HEK293 (cell line): ENCODE measurements around the gene CHAC1.
A peak's percentile ranks its signal among the peaks of the same experiment; 100 is the strongest.

Source experiments
- CTCF ChIA-PET: fragments of 350-600 bp; formaldehyde crosslinking; extraction: SDS; loops from one replicate; lab custom pipeline; 2021; ENCODE audit warnings: antibody characterized with exemption; lab: Yijun Ruan, JAX
- POLR2A ChIA-PET: fragments of 300-600 bp; formaldehyde crosslinking; extraction: SDS; loops from one replicate; lab custom pipeline; 2020; ENCODE audit warnings: antibody characterized with exemption, inconsistent platforms; lab: Yijun Ruan, JAX
- H3K27ac ChIP-seq: fragments of 200-500 bp; sonication (Bioruptor generic); 2 replicates; pipeline ENCODE4 v1.5.1; 2014; ENCODE audit warnings: low read depth, low read length, control low read depth, inconsistent platforms; ENCODE audit errors: extremely low read depth
- H3K36me3 ChIP-seq, 2 experiments: fragments of 200-500 bp in 1 of 2; sonication (Bioruptor generic) in 1 of 2; 1 replicate in 1 of 2; 2 replicates in 1 of 2; pipeline ENCODE4 v1.5.1; 2014 to 2017; ENCODE audit warnings: inconsistent platforms in 2 of 2, low read length in 2 of 2; ENCODE audit not compliant: control insufficient read depth in 2 of 2, insufficient read depth in 1 of 2
- H3K4me1 ChIP-seq: fragments of 200-500 bp; sonication (Bioruptor generic); 2 replicates; pipeline ENCODE4 v1.5.1; 2014; ENCODE audit warnings: mild to moderate bottlenecking, low read length, inconsistent platforms; ENCODE audit not compliant: control insufficient read depth, insufficient read depth
- H3K4me3 ChIP-seq: 2 replicates; pipeline ENCODE4 v1.5.1; 2011; ENCODE audit warnings: low read depth, mild to moderate bottlenecking, control low read depth, low read length, moderate library complexity
- H3K9me3 ChIP-seq: fragments of 200-500 bp; sonication (Bioruptor generic); 2 replicates; pipeline ENCODE4 v1.5.1; 2014; ENCODE audit warnings: low read depth, low read length, inconsistent platforms; ENCODE audit not compliant: control insufficient read depth, insufficient read depth
- BCL11A ChIP-seq: fragments of 450-650 bp; formaldehyde crosslinking; IDR thresholded peaks from 2 replicates; pipeline ENCODE4 v1.5.1; 2016; ENCODE audit warnings: low read depth, missing biosample characterization, missing genetic modification characterization
- GLIS1 ChIP-seq: fragments of 450-650 bp; formaldehyde crosslinking; IDR thresholded peaks from 2 replicates; pipeline ENCODE4 v1.5.1; 2016; ENCODE audit warnings: missing biosample characterization, missing genetic modification characterization
- HOXC10 ChIP-seq: sonication (generic); formaldehyde crosslinking; IDR thresholded peaks from 2 replicates; pipeline ENCODE4 v1.8.1; 2023; ENCODE audit warnings: mild to moderate bottlenecking, missing genetic modification reagents
- YY2 ChIP-seq: fragments of 450-650 bp; formaldehyde crosslinking; IDR thresholded peaks from 2 replicates; pipeline ENCODE4 v1.5.1; 2016; ENCODE audit warnings: missing biosample characterization, missing genetic modification characterization
- ZFP3 ChIP-seq: fragments of 450-650 bp; formaldehyde crosslinking; IDR thresholded peaks from 2 replicates; pipeline ENCODE4 v1.5.1; 2016; ENCODE audit warnings: low read depth, missing biosample characterization, missing genetic modification characterization
- ZNF138 ChIP-seq: fragments of 450-650 bp; formaldehyde crosslinking; IDR thresholded peaks from 2 replicates; pipeline ENCODE4 v1.5.1; 2016; ENCODE audit warnings: missing biosample characterization, missing genetic modification characterization, borderline replicate concordance
- ZNF248 ChIP-seq: fragments of 450-650 bp; formaldehyde crosslinking; IDR thresholded peaks from 2 replicates; pipeline ENCODE4 v1.5.1; 2017; ENCODE audit warnings: missing biosample characterization, missing genetic modification characterization
- ZNF324 ChIP-seq: fragments of 450-650 bp; formaldehyde crosslinking; IDR thresholded peaks from 2 replicates; pipeline ENCODE4 v1.5.1; 2016; ENCODE audit warnings: missing biosample characterization, missing genetic modification characterization
- ZNF366 ChIP-seq: fragments of 450-650 bp; formaldehyde crosslinking; conservative IDR thresholded peaks from 2 replicates; pipeline ENCODE4 v1.5.1; 2016; ENCODE audit warnings: missing biosample characterization, missing genetic modification characterization
- ZNF426 ChIP-seq: fragments of 450-650 bp; formaldehyde crosslinking; IDR thresholded peaks from 2 replicates; pipeline ENCODE4 v1.5.1; 2017; ENCODE audit warnings: missing biosample characterization, missing genetic modification characterization, mild to moderate bottlenecking, inconsistent platforms, moderate library complexity
- ZNF530 ChIP-seq: fragments of 450-650 bp; formaldehyde crosslinking; IDR thresholded peaks from 2 replicates; pipeline ENCODE4 v1.5.1; 2016; ENCODE audit warnings: low read depth, missing biosample characterization, missing genetic modification characterization
- ZNF571 ChIP-seq: fragments of 450-650 bp; formaldehyde crosslinking; IDR thresholded peaks from 2 replicates; pipeline ENCODE4 v1.5.0; 2017; ENCODE audit warnings: missing biosample characterization, missing genetic modification characterization
- ZNF654 ChIP-seq: fragments of 450-650 bp; formaldehyde crosslinking; IDR thresholded peaks from 2 replicates; pipeline ENCODE4 v1.5.1; 2016; ENCODE audit warnings: low read depth, missing biosample characterization, missing genetic modification characterization
- TF ChIP-seq, protein P1 (sequence below): fragments of 450-650 bp; IDR thresholded peaks from 2 replicates; pipeline ENCODE4 v1.5.1; 2018; ENCODE audit warnings: missing biosample characterization, mild to moderate bottlenecking, missing genetic modification characterization
- TF ChIP-seq, protein P2 (sequence below): fragments of 450-650 bp; formaldehyde crosslinking; IDR thresholded peaks from 2 replicates; pipeline ENCODE4 v1.5.1; 2016; ENCODE audit warnings: missing biosample characterization, missing genetic modification characterization
- TF ChIP-seq, protein P3 (sequence below): fragments of 450-650 bp; formaldehyde crosslinking; IDR thresholded peaks from 2 replicates; pipeline ENCODE4 v1.5.1; 2017; ENCODE audit warnings: missing biosample characterization, missing genetic modification characterization
- TF ChIP-seq, protein P4 (sequence below): fragments of 450-650 bp; formaldehyde crosslinking; IDR thresholded peaks from 2 replicates; pipeline ENCODE4 v1.5.1; 2016; ENCODE audit warnings: missing biosample characterization, missing genetic modification characterization
- TF ChIP-seq, protein P5 (sequence below): fragments of 450-650 bp; formaldehyde crosslinking; IDR thresholded peaks from 2 replicates; pipeline ENCODE4 v1.5.1; 2016; ENCODE audit warnings: missing biosample characterization, missing genetic modification characterization
- TF ChIP-seq, protein P6 (sequence below): fragments of 450-650 bp; formaldehyde crosslinking; IDR thresholded peaks from 2 replicates; pipeline ENCODE4 v1.5.1; 2016; ENCODE audit warnings: missing biosample characterization, missing genetic modification characterization

Gene CHAC1

DNA sequence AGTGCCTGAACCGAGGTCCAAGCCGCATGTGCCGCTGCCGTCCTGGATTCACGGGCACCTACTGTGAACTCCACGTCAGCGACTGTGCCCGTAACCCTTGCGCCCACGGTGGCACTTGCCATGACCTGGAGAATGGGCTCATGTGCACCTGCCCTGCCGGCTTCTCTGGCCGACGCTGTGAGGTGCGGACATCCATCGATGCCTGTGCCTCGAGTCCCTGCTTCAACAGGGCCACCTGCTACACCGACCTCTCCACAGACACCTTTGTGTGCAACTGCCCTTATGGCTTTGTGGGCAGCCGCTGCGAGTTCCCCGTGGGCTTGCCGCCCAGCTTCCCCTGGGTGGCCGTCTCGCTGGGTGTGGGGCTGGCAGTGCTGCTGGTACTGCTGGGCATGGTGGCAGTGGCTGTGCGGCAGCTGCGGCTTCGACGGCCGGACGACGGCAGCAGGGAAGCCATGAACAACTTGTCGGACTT, 17.0 kb upstream of the CHAC1 start:
- H3K36me3 ChIP-seq, result peaks cover 0 to 3% of the 10 kb centered on the region in 2 experiments; a peak in 1 of 3 replicates
- ChIA-PET POLR2A (no interaction called here), CTCF (no interaction called here)
- no peak overlapping the region for H3K4me3 ChIP-seq
- no peak overlapping the region for H3K27ac ChIP-seq
- peaks cover 2% of the 10 kb centered on the region; the same call in 1 of the 2 replicates for H3K4me1 ChIP-seq
- no peaks in the 10 kb centered on the region for H3K9me3 ChIP-seq
- no peak for TF ChIP-seq BCL11A (tag by site-specific recombination)
- TF ChIP-seq HOXC10 (CRISPR knock-in tag), result no peak
- TF ChIP-seq ZNF324 (tag by site-specific recombination), result no peak
- no peak for TF ChIP-seq YY2 (tag by site-specific recombination)

DNA sequence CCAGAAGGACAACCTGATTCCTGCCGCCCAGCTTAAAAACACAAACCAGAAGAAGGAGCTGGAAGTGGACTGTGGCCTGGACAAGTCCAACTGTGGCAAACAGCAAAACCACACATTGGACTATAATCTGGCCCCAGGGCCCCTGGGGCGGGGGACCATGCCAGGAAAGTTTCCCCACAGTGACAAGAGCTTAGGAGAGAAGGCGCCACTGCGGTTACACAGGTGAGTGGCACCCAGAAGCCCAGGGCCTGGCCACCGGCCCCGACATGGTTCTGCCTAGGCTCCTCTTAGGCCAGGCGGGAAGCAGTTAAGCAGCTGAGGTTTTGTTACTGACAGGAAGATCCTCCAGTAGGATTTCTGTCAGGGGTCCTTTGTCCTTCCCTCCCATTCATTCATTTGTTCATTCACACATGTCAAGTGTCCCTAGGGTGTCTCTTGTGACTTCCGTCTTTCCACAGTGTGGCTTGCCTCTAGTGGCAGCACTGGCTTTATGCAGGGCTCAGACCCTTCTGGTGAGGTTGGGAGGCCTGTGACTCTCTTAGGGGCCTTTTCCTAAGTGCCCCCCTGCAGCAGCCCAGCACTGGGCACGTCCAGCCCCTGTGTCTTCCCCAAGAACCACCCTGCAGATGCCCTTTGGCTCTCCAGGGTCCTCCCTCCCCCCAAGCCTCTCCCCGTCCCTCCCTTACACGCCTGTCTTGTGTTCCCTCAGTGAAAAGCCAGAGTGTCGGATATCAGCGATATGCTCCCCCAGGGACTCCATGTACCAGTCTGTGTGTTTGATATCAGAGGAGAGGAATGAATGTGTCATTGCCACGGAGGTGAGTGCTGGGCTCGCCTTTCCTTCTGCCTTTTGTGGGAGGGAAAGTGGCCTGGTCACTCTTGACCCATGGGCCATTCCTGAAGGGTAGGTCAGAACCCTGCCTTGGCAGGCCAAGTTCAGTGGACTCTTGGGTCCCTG, 16.3 kb upstream of the CHAC1 start:
- ChIA-PET CTCF (no interaction called here), POLR2A (no interaction called here)
- H3K9me3 ChIP-seq, result no peaks in the 10 kb centered on the region
- H3K36me3 ChIP-seq, result peaks cover 0 to 3% of the 10 kb centered on the region in 2 experiments; a peak in 1 of 3 replicates
- TF ChIP-seq ZNF138 (tag by site-specific recombination), result no peak
- TF ChIP-seq ZFP3, result no peak
- no peak for TF ChIP-seq ZNF654 (tag by site-specific recombination)
- TF ChIP-seq, protein P1, sequence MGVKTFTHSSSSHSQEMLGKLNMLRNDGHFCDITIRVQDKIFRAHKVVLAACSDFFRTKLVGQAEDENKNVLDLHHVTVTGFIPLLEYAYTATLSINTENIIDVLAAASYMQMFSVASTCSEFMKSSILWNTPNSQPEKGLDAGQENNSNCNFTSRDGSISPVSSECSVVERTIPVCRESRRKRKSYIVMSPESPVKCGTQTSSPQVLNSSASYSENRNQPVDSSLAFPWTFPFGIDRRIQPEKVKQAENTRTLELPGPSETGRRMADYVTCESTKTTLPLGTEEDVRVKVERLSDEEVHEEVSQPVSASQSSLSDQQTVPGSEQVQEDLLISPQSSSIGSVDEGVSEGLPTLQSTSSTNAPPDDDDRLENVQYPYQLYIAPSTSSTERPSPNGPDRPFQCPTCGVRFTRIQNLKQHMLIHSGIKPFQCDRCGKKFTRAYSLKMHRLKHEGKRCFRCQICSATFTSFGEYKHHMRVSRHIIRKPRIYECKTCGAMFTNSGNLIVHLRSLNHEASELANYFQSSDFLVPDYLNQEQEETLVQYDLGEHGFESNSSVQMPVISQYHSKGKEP, result no peak
- TF ChIP-seq ZNF530, result no peak
- TF ChIP-seq ZNF366 (tag by site-specific recombination), result no peak
- TF ChIP-seq ZNF248 (tag by site-specific recombination), result no peak
- TF ChIP-seq, protein P2, sequence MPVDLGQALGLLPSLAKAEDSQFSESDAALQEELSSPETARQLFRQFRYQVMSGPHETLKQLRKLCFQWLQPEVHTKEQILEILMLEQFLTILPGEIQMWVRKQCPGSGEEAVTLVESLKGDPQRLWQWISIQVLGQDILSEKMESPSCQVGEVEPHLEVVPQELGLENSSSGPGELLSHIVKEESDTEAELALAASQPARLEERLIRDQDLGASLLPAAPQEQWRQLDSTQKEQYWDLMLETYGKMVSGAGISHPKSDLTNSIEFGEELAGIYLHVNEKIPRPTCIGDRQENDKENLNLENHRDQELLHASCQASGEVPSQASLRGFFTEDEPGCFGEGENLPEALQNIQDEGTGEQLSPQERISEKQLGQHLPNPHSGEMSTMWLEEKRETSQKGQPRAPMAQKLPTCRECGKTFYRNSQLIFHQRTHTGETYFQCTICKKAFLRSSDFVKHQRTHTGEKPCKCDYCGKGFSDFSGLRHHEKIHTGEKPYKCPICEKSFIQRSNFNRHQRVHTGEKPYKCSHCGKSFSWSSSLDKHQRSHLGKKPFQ (tag by site-specific recombination), result no peak
- TF ChIP-seq ZNF426, result no peak
- no peak for TF ChIP-seq ZNF571 (tag by site-specific recombination)
- TF ChIP-seq, protein P3, sequence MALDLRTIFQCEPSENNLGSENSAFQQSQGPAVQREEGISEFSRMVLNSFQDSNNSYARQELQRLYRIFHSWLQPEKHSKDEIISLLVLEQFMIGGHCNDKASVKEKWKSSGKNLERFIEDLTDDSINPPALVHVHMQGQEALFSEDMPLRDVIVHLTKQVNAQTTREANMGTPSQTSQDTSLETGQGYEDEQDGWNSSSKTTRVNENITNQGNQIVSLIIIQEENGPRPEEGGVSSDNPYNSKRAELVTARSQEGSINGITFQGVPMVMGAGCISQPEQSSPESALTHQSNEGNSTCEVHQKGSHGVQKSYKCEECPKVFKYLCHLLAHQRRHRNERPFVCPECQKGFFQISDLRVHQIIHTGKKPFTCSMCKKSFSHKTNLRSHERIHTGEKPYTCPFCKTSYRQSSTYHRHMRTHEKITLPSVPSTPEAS (tag by site-specific recombination), result no peak
- TF ChIP-seq GLIS1 (tag by site-specific recombination), result peak; percentile 86
- TF ChIP-seq, protein P4, sequence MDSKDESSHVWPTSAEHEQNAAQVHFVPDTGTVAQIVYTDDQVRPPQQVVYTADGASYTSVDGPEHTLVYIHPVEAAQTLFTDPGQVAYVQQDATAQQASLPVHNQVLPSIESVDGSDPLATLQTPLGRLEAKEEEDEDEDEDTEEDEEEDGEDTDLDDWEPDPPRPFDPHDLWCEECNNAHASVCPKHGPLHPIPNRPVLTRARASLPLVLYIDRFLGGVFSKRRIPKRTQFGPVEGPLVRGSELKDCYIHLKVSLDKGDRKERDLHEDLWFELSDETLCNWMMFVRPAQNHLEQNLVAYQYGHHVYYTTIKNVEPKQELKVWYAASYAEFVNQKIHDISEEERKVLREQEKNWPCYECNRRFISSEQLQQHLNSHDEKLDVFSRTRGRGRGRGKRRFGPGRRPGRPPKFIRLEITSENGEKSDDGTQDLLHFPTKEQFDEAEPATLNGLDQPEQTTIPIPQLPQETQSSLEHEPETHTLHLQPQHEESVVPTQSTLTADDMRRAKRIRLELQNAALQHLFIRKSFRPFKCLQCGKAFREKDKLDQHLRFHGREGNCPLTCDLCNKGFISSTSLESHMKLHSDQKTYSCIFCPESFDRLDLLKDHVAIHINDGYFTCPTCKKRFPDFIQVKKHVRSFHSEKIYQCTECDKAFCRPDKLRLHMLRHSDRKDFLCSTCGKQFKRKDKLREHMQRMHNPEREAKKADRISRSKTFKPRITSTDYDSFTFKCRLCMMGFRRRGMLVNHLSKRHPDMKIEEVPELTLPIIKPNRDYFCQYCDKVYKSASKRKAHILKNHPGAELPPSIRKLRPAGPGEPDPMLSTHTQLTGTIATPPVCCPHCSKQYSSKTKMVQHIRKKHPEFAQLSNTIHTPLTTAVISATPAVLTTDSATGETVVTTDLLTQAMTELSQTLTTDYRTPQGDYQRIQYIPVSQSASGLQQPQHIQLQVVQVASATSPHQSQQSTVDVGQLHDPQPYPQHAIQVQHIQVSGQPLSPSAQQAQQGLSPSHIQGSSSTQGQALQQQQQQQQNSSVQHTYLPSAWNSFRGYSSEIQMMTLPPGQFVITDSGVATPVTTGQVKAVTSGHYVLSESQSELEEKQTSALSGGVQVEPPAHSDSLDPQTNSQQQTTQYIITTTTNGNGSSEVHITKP, result 0 out of 2 replicates have a peak, but pooled peaks have one; percentile 12
- TF ChIP-seq, protein P5, sequence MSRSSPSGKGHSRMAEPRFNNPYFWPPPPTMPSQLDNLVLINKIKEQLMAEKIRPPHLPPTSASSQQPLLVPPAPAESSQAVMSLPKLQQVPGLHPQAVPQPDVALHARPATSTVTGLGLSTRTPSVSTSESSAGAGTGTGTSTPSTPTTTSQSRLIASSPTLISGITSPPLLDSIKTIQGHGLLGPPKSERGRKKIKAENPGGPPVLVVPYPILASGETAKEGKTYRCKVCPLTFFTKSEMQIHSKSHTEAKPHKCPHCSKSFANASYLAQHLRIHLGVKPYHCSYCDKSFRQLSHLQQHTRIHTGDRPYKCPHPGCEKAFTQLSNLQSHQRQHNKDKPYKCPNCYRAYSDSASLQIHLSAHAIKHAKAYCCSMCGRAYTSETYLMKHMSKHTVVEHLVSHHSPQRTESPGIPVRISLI (tag by site-specific recombination), result no peak
- TF ChIP-seq, protein P6, sequence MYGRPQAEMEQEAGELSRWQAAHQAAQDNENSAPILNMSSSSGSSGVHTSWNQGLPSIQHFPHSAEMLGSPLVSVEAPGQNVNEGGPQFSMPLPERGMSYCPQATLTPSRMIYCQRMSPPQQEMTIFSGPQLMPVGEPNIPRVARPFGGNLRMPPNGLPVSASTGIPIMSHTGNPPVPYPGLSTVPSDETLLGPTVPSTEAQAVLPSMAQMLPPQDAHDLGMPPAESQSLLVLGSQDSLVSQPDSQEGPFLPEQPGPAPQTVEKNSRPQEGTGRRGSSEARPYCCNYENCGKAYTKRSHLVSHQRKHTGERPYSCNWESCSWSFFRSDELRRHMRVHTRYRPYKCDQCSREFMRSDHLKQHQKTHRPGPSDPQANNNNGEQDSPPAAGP (tag by site-specific recombination), result peak; percentile 90
- H3K4me1 ChIP-seq, result peaks cover 4% of the 10 kb centered on the region; the same call in 1 of the 2 replicates
- no peak overlapping the region for H3K4me3 ChIP-seq
- H3K27ac ChIP-seq, result no peak overlapping the region
